Fibroblast of lung (primary cell): Measurements from ENCODE around the gene PHACTR2. TPM values are rescaled to one million over a fixed set of nuclear protein-coding genes. Genes with fewer than 3 reads are reported as not detected.
"Not testable (repeated sequence)": the region's sequence is repeated elsewhere in the genome, so short reads cannot be mapped to it uniquely, and the experiment has no call there.

ENCODE experiments used
- DNase-seq, 2 donors: peaks; one replicate each; pipeline versions ENCODE4 v3.0.0 to v3.0.0-alpha.2; 2010; ENCODE audit warnings: low read depth in 2 of 2
- H2AFZ ChIP-seq: 2 replicates; pipeline ENCODE4 v1.5.1; 2012; ENCODE audit warnings: low read length, control low read depth, inconsistent platforms
- H3K27ac ChIP-seq: 2 replicates; pipeline ENCODE4 v1.5.1; 2011; ENCODE audit warnings: low read length, control low read depth; ENCODE audit not compliant: insufficient read depth
- H3K27me3 ChIP-seq: 2 replicates; pipeline ENCODE4 v1.5.1; 2011; ENCODE audit warnings: mild to moderate bottlenecking, low read length; ENCODE audit not compliant: control insufficient read depth, insufficient read depth
- H3K36me3 ChIP-seq: 2 replicates; pipeline ENCODE4 v1.5.1; 2011; ENCODE audit warnings: low read length; ENCODE audit not compliant: control insufficient read depth, insufficient read depth
- H3K4me1 ChIP-seq: 2 replicates; pipeline ENCODE4 v1.5.1; 2011; ENCODE audit warnings: low read length; ENCODE audit not compliant: control insufficient read depth, insufficient read depth; ENCODE audit errors: extremely low read depth
- H3K4me2 ChIP-seq: 2 replicates; pipeline ENCODE4 v1.5.1; 2011; ENCODE audit warnings: low read length, control low read depth; ENCODE audit not compliant: insufficient read depth; ENCODE audit errors: extremely low read depth
- H3K4me3 ChIP-seq, 4 experiments: fragments of 200-600 bp in 1 of 4; sonication (generic) in 1 of 4; replicated peaks in 1 of 4; 2 replicates each; pipeline ENCODE4 v1.5.1; 2011 to 2016; ENCODE audit warnings: low read length in 4 of 4, low read depth in 3 of 4, mild to moderate bottlenecking in 3 of 4, control low read depth in 2 of 4, inconsistent platforms in 1 of 4, mixed read lengths in 1 of 4; ENCODE audit not compliant: insufficient read depth in 1 of 4; ENCODE audit errors: control extremely low read depth in 1 of 4
- H3K79me2 ChIP-seq: 2 replicates; pipeline ENCODE4 v1.5.1; 2012; ENCODE audit warnings: mild to moderate bottlenecking, low read length, inconsistent platforms; ENCODE audit not compliant: control insufficient read depth, insufficient read depth
- H3K9ac ChIP-seq: 2 replicates; pipeline ENCODE4 v1.5.1; 2011; ENCODE audit warnings: mild to moderate bottlenecking, low read length, control low read depth; ENCODE audit not compliant: insufficient read depth
- H3K9me3 ChIP-seq: 2 replicates; pipeline ENCODE4 v1.5.1; 2012; ENCODE audit warnings: low read depth, low read length; ENCODE audit not compliant: control insufficient read depth, insufficient read depth
- H4K20me1 ChIP-seq: 2 replicates; pipeline ENCODE4 v1.5.1; 2011; ENCODE audit warnings: low read length; ENCODE audit not compliant: control insufficient read depth, insufficient read depth; ENCODE audit errors: extremely low read depth
- CTCF ChIP-seq, 2 donors: IDR thresholded peaks in 1 of 2; conservative IDR thresholded peaks in 1 of 2; 1 replicate in 1 of 2; 2 replicates in 1 of 2; pipeline ENCODE4 v1.5.1; 2011 to 2012; ENCODE audit warnings: low read length in 2 of 2, control low read depth in 1 of 2, inconsistent platforms in 1 of 2, low read depth in 1 of 2, mild to moderate bottlenecking in 1 of 2
- EZH2 ChIP-seq: IDR thresholded peaks from 2 replicates; pipeline ENCODE4 v1.5.1; 2012; ENCODE audit warnings: low read length, control low read depth, mild to moderate bottlenecking; ENCODE audit errors: missing control alignments
- polyA plus RNA-seq, 2 donors: library from polyadenylated mRNA; depleted of rRNA in 1 of 2; stranded (reverse) in 1 of 2; unstranded in 1 of 2; fragments of >200 nt; gene quantifications; 2 replicates each; pipeline ENCODE4 v1.2.1, GENCODE V29; 2011 to 2012; ENCODE audit warnings: missing spikeins in 1 of 2
- total RNA-seq: library from RNA; depleted of rRNA; stranded (reverse); fragments of >200 nt; gene quantifications from 2 replicates; pipeline ENCODE4 v1.2.1, GENCODE V29; 2014

The PHACTR2 gene
- total and polyA plus RNA-seq, 2 donors (not counting 1 experiment from before 2014, with no cell fraction given) = 40.1 to 55.0 TPM

GRCh38 chr6:143642403-143642802 lies 35.4 kb upstream of the PHACTR2 start:
- Histone ChIP-seq H3K4me3 (no peak overlapping the region), H3K9me3 (no peaks in the 10 kb centered on the region), H4K20me1 (no peaks in the 10 kb centered on the region), H3K79me2 (no peaks in the 10 kb centered on the region), H3K36me3 (no peaks in the 10 kb centered on the region), H3K9ac (no peak overlapping the region), H3K27ac (no peak overlapping the region), H3K4me1 (no peaks in the 10 kb centered on the region), H3K27me3 (no peaks in the 10 kb centered on the region), H2AFZ (no peak overlapping the region), H3K4me2 (no peak overlapping the region)
- no peak for DNase-seq
- no peak for TF ChIP-seq CTCF (conservative IDR thresholded peaks at IDR 0.05 in 1 of 2, IDR thresholded peaks at IDR 0.05 in 1 of 2; ENCODE audit: low read depth in 1 of 2, low read length in 2 of 2)
- TF ChIP-seq EZH2 = no peak

GRCh38 chr6:143647191-143647590 lies 30.6 kb upstream of the PHACTR2 start:
- no peak for DNase-seq
- Histone ChIP-seq H3K4me3 (no peak overlapping the region), H3K79me2 (no peaks in the 10 kb centered on the region), H3K9me3 (no peaks in the 10 kb centered on the region), H3K4me2 (no peak overlapping the region), H3K9ac (no peak overlapping the region), H3K27me3 (no peaks in the 10 kb centered on the region), H3K36me3 (no peaks in the 10 kb centered on the region), H3K27ac (no peak overlapping the region), H2AFZ (no peak overlapping the region), H3K4me1 (no peaks in the 10 kb centered on the region), H4K20me1 (no peaks in the 10 kb centered on the region)
- no peak for TF ChIP-seq EZH2
- no peak for TF ChIP-seq CTCF (conservative IDR thresholded peaks at IDR 0.05 in 1 of 2, IDR thresholded peaks at IDR 0.05 in 1 of 2; ENCODE audit: low read depth in 1 of 2, low read length in 2 of 2)

GRCh38 chr6:143647732-143648131 lies 30.0 kb upstream of the PHACTR2 start:
- Histone ChIP-seq H4K20me1 (no peaks in the 10 kb centered on the region), H3K27me3 (no peaks in the 10 kb centered on the region), H3K79me2 (no peaks in the 10 kb centered on the region), H3K4me3 (no peak overlapping the region), H2AFZ (no peak overlapping the region), H3K27ac (no peak overlapping the region), H3K9ac (no peak overlapping the region), H3K9me3 (no peaks in the 10 kb centered on the region), H3K4me2 (no peak overlapping the region), H3K4me1 (no peaks in the 10 kb centered on the region), H3K36me3 (no peaks in the 10 kb centered on the region)
- TF ChIP-seq EZH2 (no peak), CTCF (conservative IDR thresholded peaks at IDR 0.05 in 1 of 2, IDR thresholded peaks at IDR 0.05 in 1 of 2; ENCODE audit: low read depth in 1 of 2, low read length in 2 of 2) (no peak)
- DNase-seq = no peak

- DNase-seq, H3K4me2 ChIP-seq, H3K27ac ChIP-seq, H3K4me3 ChIP-seq, H4K20me1 ChIP-seq, H3K79me2 ChIP-seq, H3K27me3 ChIP-seq, H3K4me1 ChIP-seq, H3K9ac ChIP-seq, H3K36me3 ChIP-seq, H2AFZ ChIP-seq, H3K9me3 ChIP-seq: not testable (repeated sequence)
Measured at GRCh38 chr6:143649319-143649718, 28.4 kb upstream of the PHACTR2 start.

GRCh38 chr6:143651328-143651727 lies 26.4 kb upstream of the PHACTR2 start:
- H3K36me3 ChIP-seq = not testable (repeated sequence)

More at GRCh38 chr6:143651328-143651727, 26.4 kb upstream of the PHACTR2 start:
- not testable (repeated sequence) for H3K4me2 ChIP-seq, H3K27ac ChIP-seq, H2AFZ ChIP-seq, H3K79me2 ChIP-seq, H4K20me1 ChIP-seq, H3K4me1 ChIP-seq, DNase-seq, H3K9ac ChIP-seq, H3K4me3 ChIP-seq, H3K9me3 ChIP-seq, H3K27me3 ChIP-seq
